Fibroblast of villous mesenchyme (primary cell): ENCODE measurements around the gene SEC16A. TPM values are rescaled to one million over a fixed set of nuclear protein-coding genes. Genes with fewer than 3 reads are reported as not detected.
"Not testable (repeated sequence)": the region's sequence is repeated elsewhere in the genome, so short reads cannot be mapped to it uniquely, and the experiment has no call there.

Experiments used
- DNase-seq: peaks from one replicate; pipeline ENCODE4 v3.0.0-alpha.2; 2010; ENCODE audit warnings: low read depth
- H3K4me3 ChIP-seq: 2 replicates; pipeline ENCODE4 v1.5.1; 2011; ENCODE audit warnings: low read depth, mild to moderate bottlenecking, low read length
- CTCF ChIP-seq: IDR thresholded peaks from 2 replicates; pipeline ENCODE4 v1.5.1; 2012; ENCODE audit warnings: low read depth, mild to moderate bottlenecking, low read length; ENCODE audit not compliant: insufficient read depth
- total RNA-seq: library from RNA; depleted of rRNA; stranded (reverse); fragments of >200 nt; gene quantifications from 2 replicates; pipeline ENCODE4 v1.2.3, GENCODE V29; 2012

The SEC16A gene
- total RNA-seq, 1 donor = 43.2 TPM

- no peak for DNase-seq
- no peak overlapping the region for H3K4me3 ChIP-seq
- TF ChIP-seq CTCF = no peak
Observed at GRCh38 chr9:136429683-136430491, 53.0 kb downstream of the SEC16A start.

GRCh38 chr9:136429075-136429628 lies 53.7 kb downstream of the SEC16A start:
- no peak overlapping the region for H3K4me3 ChIP-seq
- DNase-seq = no peak
- no peak for TF ChIP-seq CTCF

GRCh38 chr9:136426787-136427186 lies 56.1 kb downstream of the SEC16A start:
- no peak for DNase-seq
- no peak for TF ChIP-seq CTCF

GRCh38 chr9:136425367-136425766 lies 57.5 kb downstream of the SEC16A start:
- DNase-seq, H3K4me3 ChIP-seq: not testable (repeated sequence)

More at GRCh38 chr9:136426787-136427186, 56.1 kb downstream of the SEC16A start:
- no peak overlapping the region for H3K4me3 ChIP-seq

GRCh38 chr9:136424750-136425362 lies 58.0 kb downstream of the SEC16A start:
- no peak for DNase-seq
- no peak for TF ChIP-seq CTCF
- no peak overlapping the region for H3K4me3 ChIP-seq

- DNase-seq = no peak
- TF ChIP-seq CTCF = no peak
- no peak overlapping the region for H3K4me3 ChIP-seq
Observed at GRCh38 chr9:136423432-136424146, 59.3 kb downstream of the SEC16A start.

GRCh38 chr9:136422876-136423275 lies 60.0 kb downstream of the SEC16A start:
- no peak overlapping the region for H3K4me3 ChIP-seq
- TF ChIP-seq CTCF = no peak
- DNase-seq = no peak
